IMR-90 (cell line): ENCODE data around the gene STK17A. TPM values are rescaled to one million over a fixed set of nuclear protein-coding genes. Genes with fewer than 3 reads are reported as not detected.

ENCODE experiments used
- ATAC-seq: fragments of 200-7000 bp; cut with Tn5 transposase; 2 replicates; pipeline ENCODE4 v1.9.1; 2020; ENCODE audit warnings: low read depth, mild to moderate bottlenecking, moderate library complexity
- BruUV-seq: library from RNA; stranded (reverse); fragments of 400-500 nt; replicated peaks from 2 replicates; lab custom pipeline; 2021; lab: Mats Ljungman, UMichigan
- CTCF ChIA-PET: fragments of 300-600 bp; formaldehyde crosslinking; extraction: SDS; loops from one replicate; lab custom pipeline; 2021; ENCODE audit warnings: antibody characterized with exemption; lab: Yijun Ruan, JAX
- POLR2A ChIA-PET: fragments of 300-600 bp; sonication (Branson Sonifier 250); formaldehyde crosslinking; loops from one replicate; lab custom pipeline; 2022; ENCODE audit warnings: antibody characterized with exemption; ENCODE audit not compliant: unreplicated experiment; lab: Charles Lee
- DNase-seq: peaks from one replicate; pipeline ENCODE4 v3.0.0; 2013
- H2AFZ ChIP-seq: replicated peaks from 2 replicates; pipeline ENCODE3; 2013; ENCODE audit warnings: low read length, mild to moderate bottlenecking; ENCODE audit not compliant: poor library complexity
- H2AK5ac ChIP-seq: 2 replicates; pipeline ENCODE4 v1.6.1; 2013; ENCODE audit warnings: low read depth, low read length, inconsistent platforms
- H2AK9ac ChIP-seq: replicated peaks from 2 replicates; pipeline ENCODE3; 2013; ENCODE audit warnings: mild to moderate bottlenecking, low read depth, low read length, moderate library complexity; ENCODE audit not compliant: poor library complexity
- H2BK120ac ChIP-seq: 2 replicates; pipeline ENCODE4 v1.6.1; 2013; ENCODE audit warnings: low read depth, low read length, inconsistent platforms
- H2BK15ac ChIP-seq: 3 replicates; pipeline ENCODE4 v1.6.1; 2013; ENCODE audit warnings: low read depth, low read length, inconsistent platforms
- H2BK20ac ChIP-seq: 2 replicates; pipeline ENCODE4 v1.6.1; 2013; ENCODE audit warnings: low read depth, mild to moderate bottlenecking, inconsistent platforms, low read length, moderate library complexity
- H2BK5ac ChIP-seq: 2 replicates; pipeline ENCODE4 v1.6.1; 2013; ENCODE audit warnings: mild to moderate bottlenecking, low read depth, low read length, inconsistent platforms; ENCODE audit not compliant: poor library complexity, severe bottlenecking
- H3K14ac ChIP-seq: replicated peaks from 2 replicates; pipeline ENCODE4 v1.6.1; 2013; ENCODE audit warnings: low read depth, low read length, inconsistent platforms
- H3K18ac ChIP-seq: 2 replicates; pipeline ENCODE4 v1.6.1; 2013; ENCODE audit warnings: low read depth, low read length, control low read depth
- H3K23ac ChIP-seq: 2 replicates; pipeline ENCODE4 v1.6.1; 2013; ENCODE audit warnings: low read depth, low read length, inconsistent platforms
- H3K27ac ChIP-seq: 2 replicates; pipeline ENCODE4 v1.5.1; 2013; ENCODE audit warnings: mild to moderate bottlenecking, control low read depth, low read length; ENCODE audit not compliant: insufficient read depth
- H3K27me3 ChIP-seq: 2 replicates; pipeline ENCODE4 v1.6.1; 2013; ENCODE audit warnings: low read length; ENCODE audit not compliant: control insufficient read depth, insufficient read depth
- H3K36me3 ChIP-seq: 2 replicates; pipeline ENCODE4 v1.6.1; 2013; ENCODE audit warnings: low read length, mixed read lengths; ENCODE audit not compliant: control insufficient read depth, insufficient read depth
- H3K4ac ChIP-seq: 2 replicates; pipeline ENCODE4 v1.6.1; 2013; ENCODE audit warnings: low read depth, low read length, inconsistent platforms
- H3K4me1 ChIP-seq: 2 replicates; pipeline ENCODE4 v1.6.1; 2013; ENCODE audit warnings: low read length, mixed read lengths; ENCODE audit not compliant: control insufficient read depth, insufficient read depth
- H3K4me2 ChIP-seq: 2 replicates; pipeline ENCODE4 v1.6.1; 2013; ENCODE audit warnings: low read depth, mild to moderate bottlenecking, control low read depth, low read length, moderate library complexity
- H3K4me3 ChIP-seq: 2 replicates; pipeline ENCODE4 v1.5.1; 2013; ENCODE audit warnings: low read depth, mild to moderate bottlenecking, control low read depth, low read length, moderate library complexity; ENCODE audit not compliant: insufficient read depth
- H3K56ac ChIP-seq: 2 replicates; pipeline ENCODE4 v1.6.1; 2013; ENCODE audit warnings: low read length, inconsistent platforms; ENCODE audit not compliant: insufficient read depth; ENCODE audit errors: extremely low read depth
- H3K79me1 ChIP-seq, 2 experiments: 2 replicates each; pipeline ENCODE4 v1.6.1; 2013; ENCODE audit warnings: low read length in 2 of 2, inconsistent platforms in 1 of 2, low read depth in 1 of 2
- H3K9ac ChIP-seq: 2 replicates; pipeline ENCODE4 v1.6.1; 2013; ENCODE audit warnings: low read depth, low read length, control low read depth
- H3K9me1 ChIP-seq: 2 replicates; pipeline ENCODE4 v1.6.1; 2013; ENCODE audit warnings: low read length, inconsistent platforms; ENCODE audit not compliant: insufficient read depth
- H3K9me3 ChIP-seq: 2 replicates; pipeline ENCODE4 v1.6.1; 2013; ENCODE audit warnings: low read length; ENCODE audit not compliant: control insufficient read depth, insufficient read depth
- H4K20me1 ChIP-seq: 2 replicates; pipeline ENCODE4 v1.6.1; 2013; ENCODE audit warnings: low read length, inconsistent platforms; ENCODE audit not compliant: insufficient read depth
- H4K5ac ChIP-seq: 2 replicates; pipeline ENCODE4 v1.6.1; 2013; ENCODE audit warnings: mild to moderate bottlenecking, low read depth, low read length, control low read depth
- H4K8ac ChIP-seq, 2 experiments: 2 replicates each; pipeline ENCODE4 v1.6.1; 2013; ENCODE audit warnings: low read depth in 2 of 2, low read length in 2 of 2, control low read depth in 1 of 2, inconsistent platforms in 1 of 2
- H4K91ac ChIP-seq: 2 replicates; pipeline ENCODE4 v1.6.1; 2013; ENCODE audit warnings: low read depth, low read length, inconsistent platforms; ENCODE audit not compliant: insufficient read depth
- CEBPB ChIP-seq: IDR thresholded peaks from 2 replicates; pipeline ENCODE4 v1.6.1; 2012; ENCODE audit warnings: low read depth, low read length, improper control_type of control experiment
- ELK1 ChIP-seq: fragments of 150-350 bp; IDR thresholded peaks from 2 replicates; pipeline ENCODE4 v1.6.1; 2016; ENCODE audit warnings: low read depth, mild to moderate bottlenecking, low read length, moderate library complexity, borderline replicate concordance
- MXI1 ChIP-seq: IDR thresholded peaks from 2 replicates; pipeline ENCODE4 v1.6.1; 2012; ENCODE audit warnings: low read depth, mild to moderate bottlenecking, low read length, moderate library complexity, borderline replicate concordance
- RCOR1 ChIP-seq: IDR thresholded peaks from 2 replicates; pipeline ENCODE4 v1.6.1; 2012; ENCODE audit warnings: mild to moderate bottlenecking, low read length, improper control_type of control experiment; ENCODE audit not compliant: insufficient replicate concordance
- WGBS, 2 experiments: methylation state at CpG; one replicate each; pipeline versions ENCODE4 v1.1.5 to v1.1.7; 2013; ENCODE audit warnings: missing lambda C conversion rate in 2 of 2; ENCODE audit not compliant: insufficient read length in 1 of 2; ENCODE audit errors: extremely low coverage in 2 of 2; 5-methylcytosine and 5-hydroxymethylcytosine counted together
- dilution Hi-C: fragments of 300-500 bp; cut with HindIII; formaldehyde crosslinking; loops from one replicate; pipeline ENCODE4 v1.14.3; 2018; ENCODE audit warnings: low sequenced_read_pairs; ENCODE audit not compliant: unreplicated experiment
- in situ Hi-C: fragments of 300-500 bp; cut with MboI; formaldehyde crosslinking; loops from 3 replicates; pipeline ENCODE4 v1.14.3; 2019; ENCODE audit warnings: low sequenced_read_pairs, inconsistent platforms, mixed read lengths
- intact Hi-C: fragments of 100-400 bp; cut with micrococcal nuclease; formaldehyde crosslinking; loops from 2 replicates; pipeline ENCODE4 v1.10.0; 2022
- polyA plus RNA-seq, 3 experiments: library from polyadenylated mRNA; depleted of rRNA; stranded (reverse); fragments of >200 nt; gene quantifications; 2 replicates each; pipeline ENCODE4 v1.2.3, GENCODE V29; 2012; ENCODE audit warnings: low replicate concordance in 1 of 3
- total RNA-seq: library from RNA; depleted of rRNA; stranded (reverse); fragments of >200 nt; gene quantifications from 2 replicates; pipeline ENCODE4 v1.2.3, GENCODE V29; 2012
- TF ChIP-seq, protein P1 (sequence below): conservative IDR thresholded peaks from 2 replicates; pipeline ENCODE4 v1.5.1; 2012; ENCODE audit warnings: mild to moderate bottlenecking, low read depth, low read length, improper control_type of control experiment

STK17A gene
- total and polyA plus RNA-seq, 2 of the 4 experiments (the other 2 are of a cell fraction): 40.5 to 50.5 TPM

- dilution Hi-C loops (no loop called here), intact Hi-C loops (no loop called here), in situ Hi-C loops (no loop called here)
- Histone ChIP-seq H2AK9ac (no peak overlapping the region), H3K4me2 (no peak overlapping the region), H3K14ac (0 out of 2 replicates have a peak overlapping the region, but pooled peaks have one; percentile 22), H3K27ac (no peak overlapping the region), H2AK5ac (no peak overlapping the region), H3K79me1 (peaks cover 34 to 76% of the 10 kb centered on the region in 2 experiments), H3K18ac (no peak overlapping the region), H3K9ac (no peak overlapping the region), H2AFZ (no peak overlapping the region), H3K27me3 (no peaks in the 10 kb centered on the region), H4K8ac (no peak overlapping the region), H4K5ac (no peak overlapping the region), H2BK5ac (peak overlapping the region; percentile 56), H2BK120ac (no peak overlapping the region), H3K4me1 (peaks cover 22% of the 10 kb centered on the region), H3K56ac (no peak overlapping the region), H3K9me1 (peaks cover 18% of the 10 kb centered on the region), H2BK15ac (no peak overlapping the region), H4K91ac (no peak overlapping the region), H3K23ac (peak overlapping the region; percentile 48; the same call in 1 of the 2 replicates), H2BK20ac (no peak overlapping the region), H4K20me1 (peaks cover 27% of the 10 kb centered on the region), H3K4ac (no peak overlapping the region), H3K9me3 (no peaks in the 10 kb centered on the region), H3K36me3 (peaks cover 38% of the 10 kb centered on the region), H3K4me3 (no peak overlapping the region)
- TF ChIP-seq ELK1 (no peak), MXI1 (no peak), CEBPB (0 out of 2 replicates have a peak, but pooled peaks have one; percentile 28), RCOR1 (no peak)
- TF ChIP-seq, protein P1, sequence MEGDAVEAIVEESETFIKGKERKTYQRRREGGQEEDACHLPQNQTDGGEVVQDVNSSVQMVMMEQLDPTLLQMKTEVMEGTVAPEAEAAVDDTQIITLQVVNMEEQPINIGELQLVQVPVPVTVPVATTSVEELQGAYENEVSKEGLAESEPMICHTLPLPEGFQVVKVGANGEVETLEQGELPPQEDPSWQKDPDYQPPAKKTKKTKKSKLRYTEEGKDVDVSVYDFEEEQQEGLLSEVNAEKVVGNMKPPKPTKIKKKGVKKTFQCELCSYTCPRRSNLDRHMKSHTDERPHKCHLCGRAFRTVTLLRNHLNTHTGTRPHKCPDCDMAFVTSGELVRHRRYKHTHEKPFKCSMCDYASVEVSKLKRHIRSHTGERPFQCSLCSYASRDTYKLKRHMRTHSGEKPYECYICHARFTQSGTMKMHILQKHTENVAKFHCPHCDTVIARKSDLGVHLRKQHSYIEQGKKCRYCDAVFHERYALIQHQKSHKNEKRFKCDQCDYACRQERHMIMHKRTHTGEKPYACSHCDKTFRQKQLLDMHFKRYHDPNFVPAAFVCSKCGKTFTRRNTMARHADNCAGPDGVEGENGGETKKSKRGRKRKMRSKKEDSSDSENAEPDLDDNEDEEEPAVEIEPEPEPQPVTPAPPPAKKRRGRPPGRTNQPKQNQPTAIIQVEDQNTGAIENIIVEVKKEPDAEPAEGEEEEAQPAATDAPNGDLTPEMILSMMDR: no peak
- ChIA-PET CTCF (interaction anchor here (2.9 kb wide), 1 partner anchor 37 kb away, joined by 15 read pairs; the partner anchor contains the start of gene STK17A), POLR2A (no interaction called here)
- DNase-seq: peak; percentile 31
- WGBS, 2 experiments: 83% methylated on average over 1 of the region's 4 CpGs; no CpG with 5 or more reads in 1 of the 2 experiments
- BruUV-seq: no TSS peak
- ATAC-seq: 0 out of 2 replicates have a peak, but pooled peaks have one; percentile 22
Observed at GRCh38 chr7:43619213-43620012, 36.5 kb downstream of the STK17A start.
